Mesodermal cell (in vitro differentiated cells): ENCODE results near the gene CLDND2.

Experiments
- H3K27ac ChIP-seq: 2 replicates; pipeline ENCODE4 v1.7.0; 2013; ENCODE audit warnings: mild to moderate bottlenecking, low read depth, low read length, moderate library complexity; ENCODE audit not compliant: severe bottlenecking
- H3K36me3 ChIP-seq: 2 replicates; pipeline ENCODE4 v1.7.1; 2013; ENCODE audit warnings: mild to moderate bottlenecking, low read length, moderate library complexity; ENCODE audit not compliant: control insufficient read depth, insufficient read depth
- H3K4me1 ChIP-seq: one replicate; pipeline ENCODE4 v1.7.1; 2013; ENCODE audit warnings: mild to moderate bottlenecking, low read length; ENCODE audit not compliant: insufficient read depth, control insufficient read depth, poor library complexity, severe bottlenecking
- H3K4me3 ChIP-seq: 2 replicates; pipeline ENCODE4 v1.7.0; 2013; ENCODE audit warnings: low read length, control low read depth, mild to moderate bottlenecking; ENCODE audit not compliant: insufficient read depth, poor library complexity, severe bottlenecking; ENCODE audit errors: extremely low read depth
- H3K9me3 ChIP-seq: 2 replicates; pipeline ENCODE4 v1.7.1; 2013; ENCODE audit warnings: mild to moderate bottlenecking, low read length, moderate library complexity; ENCODE audit not compliant: control insufficient read depth
- WGBS, 2 experiments: methylation state at CpG; one replicate each; pipeline ENCODE4 v1.1.5; 2013; ENCODE audit warnings: missing lambda C conversion rate in 2 of 2; ENCODE audit not compliant: insufficient coverage in 2 of 2; 5-methylcytosine and 5-hydroxymethylcytosine counted together

The CLDND2 gene

DNA sequence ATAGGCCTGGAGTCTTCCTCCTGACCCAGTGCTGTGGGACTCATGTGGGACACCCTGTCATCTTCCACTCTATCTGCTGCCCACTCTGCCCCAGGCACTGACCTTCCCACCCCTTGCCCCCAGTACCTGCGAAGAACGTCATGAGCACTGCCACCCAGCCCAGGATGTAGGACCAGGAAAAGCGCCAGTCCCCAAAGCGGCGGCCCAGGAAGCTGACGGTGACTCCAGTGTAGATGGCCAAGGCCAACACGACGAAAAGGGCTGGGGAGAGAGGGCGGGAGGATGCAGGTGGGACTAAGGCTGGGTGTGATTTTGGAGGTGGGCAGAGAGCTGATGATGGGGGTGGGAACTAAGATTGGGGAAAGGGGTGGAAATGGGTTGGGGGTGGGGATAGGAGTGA is 11.6 kb upstream of the CLDND2 start:
- 91% methylated on average over 8 to 9 of the region's 9 CpGs for WGBS, 2 experiments
- no peaks in the 10 kb centered on the region for H3K4me1 ChIP-seq
- H3K4me3 ChIP-seq = no peak overlapping the region
- peaks cover 4% of the 10 kb centered on the region for H3K9me3 ChIP-seq
- H3K36me3 ChIP-seq = no peaks in the 10 kb centered on the region
- H3K27ac ChIP-seq = no peak overlapping the region

DNA sequence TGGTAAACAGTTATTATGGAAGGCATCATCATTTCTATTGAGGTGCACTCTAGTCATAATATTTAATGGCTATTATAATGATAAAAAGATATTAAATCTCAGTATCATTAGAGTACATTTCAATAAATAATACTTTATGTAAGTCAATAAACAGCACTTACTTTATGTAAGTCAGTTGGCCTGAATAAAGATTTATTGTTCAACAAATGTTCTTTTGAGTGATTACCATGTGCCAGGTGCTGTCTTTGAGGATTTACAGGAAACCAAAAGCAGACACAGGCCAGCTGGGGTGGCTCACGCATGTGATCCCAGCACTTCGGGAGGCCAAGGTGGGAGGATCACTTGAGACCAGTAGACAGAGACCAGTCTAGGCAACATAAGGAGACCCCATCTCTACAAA is 8.6 kb upstream of the CLDND2 start:
- Histone ChIP-seq H3K4me1 (peaks cover 4% of the 10 kb centered on the region), H3K36me3 (no peaks in the 10 kb centered on the region), H3K9me3 (peaks cover 4% of the 10 kb centered on the region), H3K4me3 (no peak overlapping the region), H3K27ac (no peak overlapping the region)
- 89 to 100% methylated on average over 2 of the region's 2 CpGs for WGBS, 2 experiments

DNA sequence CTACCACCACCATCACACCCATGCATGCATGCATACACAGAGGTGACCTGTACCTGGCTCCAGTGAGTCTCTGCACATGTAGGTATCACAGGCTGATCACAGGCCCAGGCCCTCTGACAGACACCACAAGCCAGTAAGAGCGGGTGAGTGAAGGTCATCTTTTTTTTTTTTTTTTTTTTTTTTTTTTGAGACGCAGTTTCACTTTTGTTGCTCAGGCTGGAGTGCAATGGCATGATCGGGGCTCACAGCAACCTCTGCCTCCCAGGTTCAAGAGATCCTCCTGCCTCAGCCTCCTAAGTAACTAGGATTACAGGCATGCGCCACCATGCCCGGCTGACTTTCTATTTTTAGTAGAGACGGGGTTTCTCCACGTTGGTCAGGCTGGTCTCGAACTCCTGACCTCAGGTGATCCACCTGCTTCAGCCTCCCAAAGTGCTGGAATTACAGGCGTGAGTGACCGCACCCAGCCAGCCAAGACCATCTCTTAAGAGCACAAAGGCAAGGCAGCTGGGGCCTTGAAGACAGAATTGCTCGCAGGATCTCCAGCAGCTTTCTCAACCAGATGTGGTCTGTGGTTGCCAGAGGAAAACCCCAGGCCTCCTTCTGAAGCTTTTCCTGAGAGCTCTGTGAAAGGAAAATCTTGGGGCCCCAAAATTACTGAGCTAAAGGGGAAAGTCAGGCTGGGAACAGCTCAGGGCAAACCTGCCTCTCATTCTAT is 6.9 kb upstream of the CLDND2 start:
- 82 to 84% methylated on average over 8 to 9 of the region's 11 CpGs for WGBS, 2 experiments
- Histone ChIP-seq H3K27ac (no peak overlapping the region), H3K4me3 (no peak overlapping the region), H3K36me3 (no peaks in the 10 kb centered on the region), H3K4me1 (peaks cover 4% of the 10 kb centered on the region), H3K9me3 (no peaks in the 10 kb centered on the region)

DNA sequence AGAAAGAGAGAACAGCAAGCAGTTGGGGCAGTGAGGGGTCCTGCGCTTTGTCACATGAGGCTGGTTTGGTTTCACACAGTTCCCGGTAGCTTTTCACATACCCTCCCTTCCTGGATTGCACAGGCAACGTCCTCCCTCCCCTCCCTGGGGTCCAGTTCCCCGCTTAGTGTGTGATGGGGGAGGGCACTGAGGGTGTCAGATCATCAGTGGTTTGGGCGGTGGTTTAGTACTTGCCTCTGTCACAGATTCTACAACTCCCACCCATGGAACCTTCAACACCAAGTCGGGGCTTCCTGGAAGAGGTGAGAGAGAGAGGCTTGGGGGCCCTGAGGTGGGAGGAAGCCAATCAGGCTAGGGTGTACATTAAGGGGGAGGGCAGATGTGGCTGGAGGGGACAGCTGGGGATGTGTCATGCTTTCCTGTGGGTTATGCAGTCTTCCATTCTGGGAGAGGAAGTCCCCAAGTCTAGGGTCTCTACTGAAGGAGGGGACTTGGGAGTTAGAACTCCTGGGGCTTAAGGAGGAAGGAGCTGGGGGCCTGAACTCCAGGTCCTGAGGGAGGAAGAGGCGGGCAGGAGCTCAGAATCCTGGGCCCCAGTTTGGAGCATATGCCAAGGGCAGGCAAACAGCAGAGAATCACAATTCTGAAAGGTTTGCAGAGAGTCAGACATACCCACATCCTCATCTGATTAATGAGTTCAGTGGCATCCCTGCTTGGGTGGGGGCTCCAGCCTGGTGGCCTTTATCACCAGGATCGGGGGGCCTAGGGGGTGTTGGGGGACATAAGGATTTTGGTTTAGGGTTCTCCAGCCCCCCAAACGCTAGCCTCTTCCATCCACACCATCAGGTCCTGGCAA is 4.1 kb upstream of the CLDND2 start, which contains the start of gene NKG7:
Gene NKG7 (minus strand): TSS at position 6 of the 856 bp plus-strand sequence. CDS start 119 bp downstream, outside the sequence.
- Histone ChIP-seq H3K36me3 (no peaks in the 10 kb centered on the region), H3K4me1 (peaks cover 12% of the 10 kb centered on the region), H3K4me3 (no peak within 1 kb of the TSS), H3K9me3 (no peaks in the 10 kb centered on the region), H3K27ac (no peak within 1 kb of the TSS)
- WGBS, 2 experiments = 80 to 89% methylated on average over 1 of the region's 9 CpGs

DNA sequence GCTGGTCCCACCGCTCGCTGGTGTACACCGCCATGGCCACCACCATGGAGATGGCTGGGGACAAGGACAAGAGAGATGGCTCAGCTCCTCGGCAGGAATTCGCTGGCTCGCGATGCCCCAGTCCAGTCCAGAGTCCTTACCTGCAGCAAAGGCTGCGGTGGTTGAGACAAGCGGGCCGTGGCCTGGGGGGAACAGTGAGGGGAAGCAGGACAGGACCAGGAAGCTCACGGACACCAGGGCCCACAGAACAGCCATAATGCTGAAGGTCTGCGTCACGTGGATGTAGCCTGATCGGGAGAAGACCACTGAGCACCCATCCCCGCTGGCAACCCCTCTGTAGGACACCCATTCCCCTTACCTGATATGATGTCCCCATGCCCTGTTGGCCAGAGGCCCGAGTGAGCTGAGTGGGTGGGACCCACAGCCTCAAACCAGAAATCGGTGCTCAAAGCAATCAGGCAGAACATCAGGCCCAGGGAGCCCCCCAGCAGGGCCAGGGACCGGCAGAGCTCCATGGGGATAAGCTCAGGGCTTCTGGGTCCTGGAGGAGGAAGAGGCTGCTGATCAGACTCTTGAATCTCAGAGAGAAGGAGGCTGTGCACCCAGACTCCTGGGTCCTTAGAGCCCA is 3.3 kb upstream of the CLDND2 start:
- Histone ChIP-seq H3K4me3 (no peak overlapping the region), H3K27ac (no peak overlapping the region), H3K36me3 (no peaks in the 10 kb centered on the region), H3K4me1 (peaks cover 12% of the 10 kb centered on the region), H3K9me3 (no peaks in the 10 kb centered on the region)
- WGBS, 2 experiments = 93 to 97% methylated on average over 15 to 17 of the region's 18 CpGs

DNA sequence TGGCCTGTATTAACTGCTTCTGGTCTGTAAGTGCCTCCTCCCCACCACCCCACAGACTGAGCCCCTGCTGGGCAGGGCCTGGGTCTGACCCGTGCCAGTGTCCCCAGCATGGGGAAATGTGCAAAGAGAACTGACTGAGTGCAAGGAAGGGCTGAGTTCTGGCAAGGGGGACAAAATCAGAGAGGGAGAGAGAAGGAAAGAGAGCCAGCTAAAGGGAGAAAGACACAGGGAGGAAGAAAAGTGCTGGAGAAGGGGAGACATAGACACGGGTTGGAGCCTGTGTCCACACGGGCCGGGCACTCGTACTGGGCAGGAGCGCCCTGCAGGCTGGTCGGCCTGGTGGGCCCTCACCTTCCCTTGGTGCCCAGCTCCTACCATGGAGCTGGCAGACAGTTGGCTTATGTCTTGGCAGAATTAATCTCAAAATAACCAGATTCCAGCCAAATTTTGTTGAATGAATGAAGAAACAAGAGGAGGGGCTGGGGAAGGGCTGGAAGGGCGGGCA is 2.4 kb upstream of the CLDND2 start:
- no peaks in the 10 kb centered on the region for H3K36me3 ChIP-seq
- H3K27ac ChIP-seq = no peak overlapping the region
- no peak overlapping the region for H3K4me3 ChIP-seq
- H3K4me1 ChIP-seq = peaks cover 12% of the 10 kb centered on the region
- no peaks in the 10 kb centered on the region for H3K9me3 ChIP-seq
- 86 to 94% methylated on average over 6 to 7 of the region's 8 CpGs for WGBS, 2 experiments

DNA sequence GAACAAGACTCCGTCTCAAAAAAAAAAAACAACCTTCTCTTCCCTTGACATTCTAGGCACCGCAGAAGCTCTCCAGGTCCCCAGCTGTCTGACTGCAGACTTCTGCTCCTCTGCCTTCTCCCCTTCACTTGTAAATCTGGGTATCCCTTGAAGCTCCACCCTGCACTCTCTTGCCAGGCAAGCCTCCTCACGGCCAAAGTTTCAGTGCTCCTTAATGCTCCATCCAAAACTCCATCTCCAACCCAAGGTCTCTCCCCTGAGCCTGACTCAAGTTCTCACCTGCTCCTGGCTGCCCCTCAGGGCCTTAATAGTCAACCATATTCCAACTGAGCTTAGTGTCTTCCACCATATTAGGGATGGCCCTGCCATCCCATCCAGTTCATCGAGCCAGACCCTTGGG is 1.4 kb upstream of the CLDND2 start:
- H3K9me3 ChIP-seq = no peaks in the 10 kb centered on the region
- no peaks in the 10 kb centered on the region for H3K36me3 ChIP-seq
- H3K4me1 ChIP-seq = peaks cover 17% of the 10 kb centered on the region
- WGBS, 2 experiments = 88 to 92% methylated on average over 4 of the region's 4 CpGs
- no peak overlapping the region for H3K27ac ChIP-seq
- no peak overlapping the region for H3K4me3 ChIP-seq

DNA sequence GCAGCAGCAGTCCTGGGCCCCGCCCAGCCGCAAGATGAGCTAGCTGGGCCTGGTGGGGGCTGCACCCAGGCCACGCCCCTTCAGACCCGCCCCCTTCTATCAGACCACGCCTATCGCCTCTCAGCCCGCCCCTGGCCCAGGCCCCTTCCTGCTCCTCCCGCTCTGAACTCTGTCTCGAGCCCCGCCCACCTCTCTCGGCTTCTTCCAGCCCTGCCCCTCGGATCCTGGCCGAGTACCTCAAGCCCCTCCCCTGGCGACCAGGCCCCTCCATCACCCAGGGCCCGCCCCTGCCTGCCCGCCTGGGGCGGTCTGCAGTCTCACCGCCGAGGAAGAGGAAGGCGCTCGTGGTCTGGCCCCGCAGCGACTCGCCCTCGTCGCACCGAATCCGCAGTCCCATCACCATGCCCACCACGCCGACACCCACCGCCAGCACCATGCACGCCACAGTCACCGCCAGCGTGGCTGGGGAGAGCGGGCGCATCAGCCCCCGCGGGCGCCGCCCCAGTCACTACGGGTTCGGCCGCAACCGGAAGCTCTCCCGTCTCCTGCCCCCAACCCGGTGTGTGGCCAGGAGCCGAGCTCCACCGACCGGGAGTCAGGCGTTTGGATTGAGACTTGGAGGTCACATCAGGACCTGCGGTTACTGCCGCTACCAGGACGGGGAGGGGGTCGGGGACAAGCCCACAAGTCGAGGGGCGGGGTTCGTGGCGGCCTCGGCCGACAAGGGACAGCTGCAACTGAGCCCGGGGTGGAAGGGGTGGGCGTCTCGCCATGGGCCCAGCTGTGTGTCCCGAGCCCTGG is 1.0 kb downstream of the CLDND2 start:
- H3K4me1 ChIP-seq = peaks cover 33% of the 10 kb centered on the region
- no peaks in the 10 kb centered on the region for H3K9me3 ChIP-seq
- H3K27ac ChIP-seq = peak overlapping the region; percentile 97
- H3K36me3 ChIP-seq = no peaks in the 10 kb centered on the region
- WGBS, 2 experiments = 0 to 1% methylated on average over 51 to 54 of the region's 64 CpGs
- peak overlapping the region; percentile 96 for H3K4me3 ChIP-seq

DNA sequence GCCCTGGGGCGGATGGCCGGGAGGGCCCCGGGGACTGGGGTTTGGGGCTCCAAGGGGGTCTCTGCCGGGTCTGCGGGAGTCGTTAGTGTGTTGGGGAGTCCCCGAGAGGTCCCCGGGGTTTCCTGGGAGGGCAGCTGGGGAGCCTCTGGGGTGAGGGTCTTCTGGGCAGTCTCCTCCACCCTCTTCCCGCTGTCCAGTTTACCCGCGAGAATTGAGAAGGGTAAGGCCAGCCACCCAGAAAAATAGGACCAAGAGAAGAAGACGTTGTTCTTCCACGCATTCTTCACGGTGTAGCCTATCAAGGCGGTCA is 1.6 kb downstream of the CLDND2 start:
- WGBS, 2 experiments = 0% methylated on average over 8 to 10 of the region's 15 CpGs
- H3K27ac ChIP-seq = peak overlapping the region; percentile 97
- no peaks in the 10 kb centered on the region for H3K9me3 ChIP-seq
- H3K36me3 ChIP-seq = no peaks in the 10 kb centered on the region
- peak overlapping the region; percentile 96 for H3K4me3 ChIP-seq
- peaks cover 36% of the 10 kb centered on the region for H3K4me1 ChIP-seq
